ENCODE measurements around the gene FAN1. TPM values are rescaled to one million over a fixed set of nuclear protein-coding genes. Genes with fewer than 3 reads are reported as not detected.

FAN1 gene
- total RNA-seq, 1 experiment from 2014 or later: 16.6 TPM

DNA sequence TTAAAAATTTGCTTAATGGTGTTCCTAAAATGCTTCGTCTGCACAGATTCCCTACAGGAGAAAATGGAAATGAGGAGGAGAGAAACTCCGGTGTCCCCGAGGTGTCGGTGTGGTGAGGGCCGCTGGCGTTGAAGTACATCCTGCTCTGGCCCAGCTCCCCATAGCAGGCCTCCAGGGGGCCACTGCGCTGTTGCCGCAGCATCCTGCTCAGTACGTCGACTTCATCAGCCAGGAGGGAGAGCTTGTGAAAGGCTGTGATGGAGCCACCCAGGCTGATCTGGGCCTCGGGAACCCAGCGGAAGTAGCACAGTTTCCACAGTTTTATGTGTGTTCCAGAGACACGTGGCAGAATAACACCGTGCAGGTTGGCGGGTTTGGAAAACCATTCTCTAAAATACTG lies 37.8 kb downstream of the FAN1 start:
- in situ Hi-C loops (cut with HindIII; ENCODE audit: low pct_unique_long_range_greater_than_20kb, low sequenced_read_pairs): no loop called here
- DNase-seq (ENCODE audit: low read depth): no peak

GRCh38 chr15:30943654-30944335 lies 40.1 kb downstream of the FAN1 start:
- DNase-seq (ENCODE audit: low read depth): no peak
- in situ Hi-C loops (cut with HindIII; ENCODE audit: low pct_unique_long_range_greater_than_20kb, low sequenced_read_pairs): no loop called here

DNA sequence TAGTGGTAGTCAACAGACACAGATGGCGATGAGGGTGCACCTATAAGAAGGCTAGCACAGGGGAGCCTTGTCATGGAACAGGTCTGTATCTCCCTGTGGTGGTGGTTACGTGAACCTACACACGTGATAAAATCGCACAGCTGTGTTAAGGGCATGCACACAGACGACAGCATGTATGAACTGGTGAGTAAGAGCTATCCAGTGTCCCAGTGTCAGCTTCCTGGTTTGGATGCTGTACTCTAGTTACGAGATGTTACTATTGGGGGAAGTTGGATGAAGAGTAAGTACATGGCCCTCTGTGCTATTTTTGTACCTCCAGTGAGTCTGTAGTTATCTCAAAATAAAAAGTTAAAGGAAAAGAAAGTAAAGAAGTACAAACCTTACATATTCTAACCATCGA lies 49.5 kb downstream of the FAN1 start:
- no peak for DNase-seq (ENCODE audit: low read depth)
- in situ Hi-C loops (cut with HindIII; ENCODE audit: low pct_unique_long_range_greater_than_20kb, low sequenced_read_pairs): no loop called here

DNA sequence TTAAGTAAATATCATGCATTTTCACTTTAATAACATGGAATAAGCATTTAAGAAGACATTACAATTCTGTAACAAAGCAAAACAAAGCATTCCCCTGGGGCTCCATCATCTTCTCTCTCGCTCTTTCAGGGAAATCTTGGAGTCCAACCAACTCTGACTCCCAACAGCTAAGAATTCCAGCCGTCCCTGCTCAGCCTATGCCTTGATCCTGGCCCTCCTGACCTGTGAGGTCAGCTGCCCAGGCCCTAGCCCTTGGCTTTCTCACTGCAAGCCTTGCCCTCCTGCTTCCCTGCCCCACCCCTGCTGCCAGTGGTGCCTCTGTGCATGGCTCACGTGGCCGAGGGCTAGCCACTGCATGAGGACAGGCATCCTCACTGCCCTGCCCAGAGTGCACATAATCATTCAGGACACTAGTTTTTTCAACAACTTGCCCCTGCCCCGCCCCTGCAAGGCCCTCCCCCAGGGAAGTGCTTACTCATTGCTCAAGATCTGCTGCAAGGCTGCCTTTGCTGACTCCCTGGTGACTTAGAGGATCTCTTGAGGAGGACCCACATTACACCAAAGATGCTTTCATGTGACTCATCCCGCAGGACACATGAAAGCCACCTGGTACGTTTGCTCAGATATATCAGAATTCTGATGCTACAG lies 50.1 kb downstream of the FAN1 start:
- in situ Hi-C loops (cut with HindIII; ENCODE audit: low pct_unique_long_range_greater_than_20kb, low sequenced_read_pairs): no loop called here
- DNase-seq (ENCODE audit: low read depth): peak; percentile 85

DNA sequence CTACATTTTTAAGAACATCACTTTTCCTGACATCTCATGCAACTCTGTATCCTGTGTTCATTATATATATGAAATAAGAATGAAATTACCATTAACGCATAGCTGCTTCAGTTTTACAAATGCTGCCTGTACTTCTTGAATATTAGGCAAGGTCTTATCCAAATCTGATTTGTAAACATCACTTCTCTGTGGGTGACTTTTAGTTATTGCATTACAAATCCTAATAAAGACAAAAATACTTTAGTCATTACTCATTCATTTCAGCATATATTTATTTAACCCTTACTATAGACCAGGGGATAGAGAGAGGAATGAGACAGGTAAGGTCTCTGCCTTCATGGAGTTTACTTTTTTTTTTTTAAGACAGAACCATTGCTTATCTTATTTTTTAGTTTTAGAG lies 51.0 kb downstream of the FAN1 start:
- DNase-seq (ENCODE audit: low read depth): no peak
- in situ Hi-C loops (cut with HindIII; ENCODE audit: low pct_unique_long_range_greater_than_20kb, low sequenced_read_pairs): no loop called here

GRCh38 chr15:30956216-30957124 lies 52.8 kb downstream of the FAN1 start:
- peak; percentile 74 for DNase-seq (ENCODE audit: low read depth)
- in situ Hi-C loops (cut with HindIII; ENCODE audit: low pct_unique_long_range_greater_than_20kb, low sequenced_read_pairs): no loop called here

DNA sequence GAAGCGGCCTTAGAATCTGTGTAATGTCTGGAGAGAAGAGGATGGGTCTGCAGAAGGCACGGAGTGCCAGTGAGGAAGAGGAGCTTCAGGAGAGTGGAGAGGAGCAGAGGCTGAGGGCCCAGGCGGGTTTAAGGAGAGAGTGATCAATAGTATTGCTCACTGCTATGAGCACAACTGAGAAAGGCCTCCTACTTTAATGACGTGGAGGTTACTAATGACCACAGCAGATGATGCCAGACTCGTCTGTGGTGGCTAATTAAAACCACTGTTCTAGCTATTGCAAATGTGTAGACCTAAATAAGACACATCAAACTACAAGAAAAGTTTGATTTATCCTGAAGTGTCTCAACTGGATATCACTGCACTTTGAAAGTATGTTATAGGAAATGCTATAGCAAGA lies 54.5 kb downstream of the FAN1 start:
- in situ Hi-C loops (cut with HindIII; ENCODE audit: low pct_unique_long_range_greater_than_20kb, low sequenced_read_pairs): no loop called here
- no peak for DNase-seq (ENCODE audit: low read depth)

DNA sequence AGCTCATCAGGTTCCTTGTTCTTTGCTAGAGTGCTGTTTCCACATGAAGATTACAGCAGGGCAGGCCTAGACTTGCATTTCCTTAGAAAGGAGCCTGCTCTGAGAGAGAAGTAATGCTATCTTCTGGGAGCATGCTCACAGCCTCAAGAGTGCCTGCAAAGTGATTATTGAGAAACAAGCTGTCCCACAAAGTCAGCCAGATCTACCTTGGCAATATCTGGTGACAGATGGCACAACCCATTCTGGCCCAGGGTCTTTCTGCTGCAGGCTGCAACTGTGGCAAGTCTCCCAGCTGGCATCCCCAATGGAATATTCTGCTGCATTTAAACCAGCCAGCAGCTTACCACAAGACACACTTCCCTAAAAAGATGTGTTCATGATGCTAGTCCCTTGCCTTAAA lies 58.4 kb downstream of the FAN1 start:
- DNase-seq (ENCODE audit: low read depth): no peak
- in situ Hi-C loops (cut with HindIII; ENCODE audit: low pct_unique_long_range_greater_than_20kb, low sequenced_read_pairs): no loop called here

DNA sequence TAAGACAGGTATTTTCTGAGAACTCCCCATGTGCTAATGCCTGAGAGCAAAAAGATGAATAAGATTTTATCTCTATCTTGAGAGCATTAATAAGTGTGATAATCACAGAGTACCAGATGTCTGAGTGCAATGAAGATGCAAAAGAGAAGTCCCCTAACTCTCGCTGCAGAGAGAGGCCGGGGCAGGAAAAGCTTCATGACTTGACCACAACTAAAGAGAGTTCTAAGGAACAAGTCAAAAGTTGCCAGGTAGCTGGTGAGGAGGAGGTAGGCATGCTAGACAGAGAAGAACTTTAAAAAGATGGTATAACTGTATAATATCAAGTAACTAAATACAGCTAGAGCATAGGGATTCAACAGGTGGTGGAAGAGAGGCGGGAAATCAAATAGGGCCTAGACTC lies 58.9 kb downstream of the FAN1 start:
- no peak for DNase-seq (ENCODE audit: low read depth)
- in situ Hi-C loops (cut with HindIII; ENCODE audit: low pct_unique_long_range_greater_than_20kb, low sequenced_read_pairs): no loop called here

DNA sequence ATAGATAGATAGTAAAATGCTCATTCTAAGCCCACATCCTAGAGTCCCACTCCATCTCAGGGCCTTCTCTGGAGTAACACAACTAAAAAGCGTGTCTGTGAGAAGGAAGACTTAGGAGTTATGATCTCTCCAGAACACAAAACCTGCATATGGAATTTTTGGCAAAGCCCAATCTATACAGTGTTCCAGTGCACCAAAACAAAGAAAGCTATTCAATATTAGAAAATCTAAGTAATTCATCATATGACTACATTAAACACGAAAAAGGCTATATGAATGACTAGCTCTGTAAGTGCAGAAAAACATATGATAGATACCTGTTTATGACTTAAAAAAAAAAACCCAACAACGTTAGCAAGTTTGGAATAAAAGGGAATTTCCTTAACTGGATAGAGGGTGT lies 60.0 kb downstream of the FAN1 start:
- in situ Hi-C loops (cut with HindIII; ENCODE audit: low pct_unique_long_range_greater_than_20kb, low sequenced_read_pairs): no loop called here
- DNase-seq (ENCODE audit: low read depth): no peak

DNA sequence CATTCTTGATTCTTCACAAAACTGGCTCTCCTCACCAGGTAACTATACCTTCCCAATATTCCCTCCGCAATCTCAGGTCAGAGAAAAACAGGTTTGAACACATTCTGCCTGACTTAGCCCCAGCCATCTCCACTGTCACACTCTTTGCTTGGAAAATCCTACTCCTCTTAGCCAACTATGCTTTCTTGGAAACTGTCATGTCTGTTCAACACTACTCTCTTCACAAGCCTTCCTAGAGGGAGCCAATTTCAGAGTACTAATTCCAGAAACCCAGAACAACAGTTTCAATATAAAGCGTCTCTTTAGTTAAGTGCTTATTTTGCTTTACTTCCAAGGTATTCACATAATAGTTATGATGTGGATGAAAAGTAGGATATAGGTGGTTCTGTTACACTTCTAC lies 66.0 kb downstream of the FAN1 start:
- in situ Hi-C loops (cut with HindIII; ENCODE audit: low pct_unique_long_range_greater_than_20kb, low sequenced_read_pairs): no loop called here

DNA sequence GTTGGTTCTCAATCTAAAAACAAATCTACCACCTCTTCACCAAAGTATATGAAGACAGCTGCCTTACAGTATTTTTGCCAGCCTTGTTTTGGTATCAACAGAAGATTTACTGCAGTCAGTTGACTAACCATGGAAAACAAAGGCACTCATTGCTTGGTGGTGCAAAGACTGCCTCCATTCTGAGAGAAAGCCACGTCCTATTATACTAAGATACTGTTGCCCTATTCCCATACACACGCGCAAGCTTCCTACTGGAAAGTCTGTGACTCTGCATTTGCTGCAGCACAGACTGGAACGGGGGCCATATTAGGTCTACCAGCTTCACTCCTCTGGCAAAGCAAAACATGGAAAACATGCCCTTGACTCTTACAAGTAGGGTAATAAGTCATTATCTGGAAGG lies 69.7 kb downstream of the FAN1 start:
- in situ Hi-C loops (cut with HindIII; ENCODE audit: low pct_unique_long_range_greater_than_20kb, low sequenced_read_pairs): no loop called here
- DNase-seq (ENCODE audit: low read depth): no peak

More for the DNA sequence above, 66.0 kb downstream of the FAN1 start:
- no peak for DNase-seq (ENCODE audit: low read depth)

DNA sequence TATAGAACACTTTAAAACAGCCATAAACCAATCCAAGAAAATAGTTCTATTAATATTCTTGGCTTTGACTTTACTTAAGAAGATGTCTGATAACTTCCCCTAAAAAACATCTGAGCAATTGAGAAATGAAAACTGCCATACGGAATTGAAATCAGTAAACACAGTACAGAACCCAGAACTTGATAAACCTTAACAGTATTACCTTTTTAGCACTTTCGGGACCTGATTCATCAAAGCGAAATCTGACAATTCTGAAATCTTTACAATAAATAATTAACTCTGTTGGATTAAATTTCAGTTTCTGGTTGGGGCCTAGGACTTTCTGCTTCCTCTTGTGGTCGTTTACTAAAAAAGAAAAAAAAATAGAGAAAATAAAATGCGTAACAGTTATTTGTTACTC lies 70.4 kb downstream of the FAN1 start:
- in situ Hi-C loops (cut with HindIII; ENCODE audit: low pct_unique_long_range_greater_than_20kb, low sequenced_read_pairs): no loop called here
- no peak for DNase-seq (ENCODE audit: low read depth)

GRCh38 chr15:30978328-30978727 lies 74.6 kb downstream of the FAN1 start:
- DNase-seq (ENCODE audit: low read depth): no peak
- in situ Hi-C loops (cut with HindIII; ENCODE audit: low pct_unique_long_range_greater_than_20kb, low sequenced_read_pairs): no loop called here

DNA sequence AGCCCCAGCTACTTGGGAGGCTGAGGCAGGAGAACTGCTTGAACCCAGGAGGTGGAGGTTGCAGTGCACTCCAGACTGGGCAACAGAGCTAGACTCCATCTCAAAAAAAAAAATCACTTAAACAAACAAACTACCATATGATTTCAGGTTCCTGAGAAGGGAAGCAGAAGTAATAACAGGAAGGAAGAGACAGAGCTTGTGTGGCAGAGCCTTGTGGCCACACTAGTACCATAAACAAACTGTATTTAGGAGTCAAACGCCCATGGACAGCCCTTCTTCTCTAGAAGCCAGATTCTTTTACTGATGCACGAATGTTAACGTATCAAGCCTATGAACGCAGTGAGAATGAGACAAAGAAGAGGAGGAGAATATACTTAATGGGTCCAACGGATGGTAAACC lies 75.7 kb downstream of the FAN1 start:
- DNase-seq (ENCODE audit: low read depth): no peak
- in situ Hi-C loops (cut with HindIII; ENCODE audit: low pct_unique_long_range_greater_than_20kb, low sequenced_read_pairs): no loop called here

GRCh38 chr15:30984118-30984517 lies 80.4 kb downstream of the FAN1 start:
- DNase-seq (ENCODE audit: low read depth): no peak
- in situ Hi-C loops (cut with HindIII; ENCODE audit: low pct_unique_long_range_greater_than_20kb, low sequenced_read_pairs): no loop called here

DNA sequence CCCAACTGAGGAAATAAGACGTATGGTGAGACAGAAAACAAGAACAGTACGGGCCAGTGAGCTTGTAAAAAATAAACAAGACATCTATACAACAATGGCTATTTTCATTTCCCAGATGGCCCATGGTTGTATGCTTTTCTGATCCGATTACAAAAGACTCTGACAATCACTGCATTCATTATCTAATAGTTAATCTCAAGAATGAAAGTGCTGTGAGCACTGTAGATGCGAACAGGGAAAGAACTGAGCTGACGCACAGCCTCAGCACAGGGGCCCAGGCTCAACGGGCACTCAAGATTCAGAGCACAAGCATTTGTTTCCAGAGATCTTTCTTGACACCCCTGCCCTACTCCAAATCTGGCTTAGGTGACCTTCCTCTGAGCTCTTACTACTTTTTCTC lies 80.8 kb downstream of the FAN1 start:
- peak; percentile 15 for DNase-seq (ENCODE audit: low read depth)
- in situ Hi-C loops (cut with HindIII; ENCODE audit: low pct_unique_long_range_greater_than_20kb, low sequenced_read_pairs): no loop called here

DNA sequence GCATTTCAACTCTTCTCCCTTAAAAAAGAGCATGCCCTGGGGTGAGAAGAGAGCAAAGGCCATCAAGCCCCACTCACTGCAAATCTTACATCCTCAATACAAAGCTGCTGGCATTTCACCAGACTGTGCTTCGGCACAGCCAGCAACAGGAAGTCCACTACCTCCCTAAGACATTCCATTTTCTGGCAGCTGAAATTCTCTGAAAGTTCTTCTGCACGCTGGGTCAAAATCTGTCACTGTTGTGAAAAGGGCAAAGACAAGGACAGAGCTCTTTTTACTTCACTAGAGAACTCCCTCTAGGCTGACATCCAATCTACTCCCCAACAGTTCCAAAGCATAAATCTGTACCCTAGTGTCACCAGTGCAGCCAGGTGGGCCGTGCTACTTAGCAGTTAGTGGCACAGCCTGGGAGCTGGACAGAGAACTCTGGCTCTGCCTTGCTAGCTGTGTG lies 81.4 kb downstream of the FAN1 start:
- no peak for DNase-seq (ENCODE audit: low read depth)
- in situ Hi-C loops (cut with HindIII; ENCODE audit: low pct_unique_long_range_greater_than_20kb, low sequenced_read_pairs): no loop called here

DNA sequence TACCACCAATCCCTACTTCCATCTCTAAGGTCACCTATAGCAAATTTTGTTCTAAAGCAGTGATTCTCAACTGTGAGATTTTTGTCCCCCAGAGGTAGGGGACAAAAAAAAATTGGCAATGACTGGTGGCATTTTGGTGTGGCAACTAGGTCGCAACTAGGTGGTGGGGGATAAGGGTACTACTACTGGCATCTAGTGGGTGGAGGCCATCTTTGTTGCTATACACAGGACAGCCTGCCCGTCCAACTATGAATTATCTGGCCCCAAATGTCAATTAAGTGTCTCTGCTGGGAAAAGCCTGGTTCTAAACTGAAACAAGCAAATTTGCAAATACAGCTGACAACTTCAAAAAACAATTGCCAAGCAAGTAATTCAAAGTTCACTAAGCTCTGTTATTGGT lies 86.3 kb downstream of the FAN1 start:
- peak; percentile 54 for DNase-seq (ENCODE audit: low read depth)
- in situ Hi-C loops (cut with HindIII; ENCODE audit: low pct_unique_long_range_greater_than_20kb, low sequenced_read_pairs): no loop called here

All from Caki2 (cell line).